ENCODE data around the gene ATP2B3. TPM values are rescaled to one million over a fixed set of nuclear protein-coding genes. Genes with fewer than 3 reads are reported as not detected.

The ATP2B3 gene
- total and polyA plus RNA-seq, 11 donors = 0.12 TPM; not detected in 10

- H3K36me3 ChIP-seq = no peaks in the 10 kb centered on the region
- WGBS, 4 donors = 71 to 80% (median 76%) methylated on average over 7 to 15 of the region's 15 CpGs
- DNase-seq (no peak), ATAC-seq (no peak)
- intact Hi-C loops (cut with DNase I) = no loop called here
- no peaks in the 10 kb centered on the region for H3K9me3 ChIP-seq
- TF ChIP-seq POLR2A (IDR thresholded peaks at IDR 0.05) (no peak), CTCF (IDR thresholded peaks at IDR 0.05) (no peak)
- no peak overlapping the region for H3K27ac ChIP-seq
- peaks cover 0 to 36% (median under 1%) of the 10 kb centered on the region in 9 donors for H3K27me3 ChIP-seq
- H3K4me1 ChIP-seq = no peaks in the 10 kb centered on the region
- no peak overlapping the region for H3K4me3 ChIP-seq
Observed at GRCh38 chrX:153527208-153527607, 9.8 kb downstream of the ATP2B3 start.

- no peaks in the 10 kb centered on the region for H3K4me1 ChIP-seq
- no peaks in the 10 kb centered on the region for H3K9me3 ChIP-seq
- H3K27me3 ChIP-seq = peaks cover 0 to 14% (median 0%) of the 10 kb centered on the region in 9 donors
- no peak overlapping the region for H3K4me3 ChIP-seq
- intact Hi-C loops (cut with DNase I) = loop anchor here in 1 of 10 donors (10.0 kb wide), 1 partner anchor 424 kb away; no protein-coding TSS in a partner anchor
- no peak for ATAC-seq
- TF ChIP-seq CTCF (IDR thresholded peaks at IDR 0.05) (no peak), POLR2A (IDR thresholded peaks at IDR 0.05) (no peak)
- 68 to 81% (median 77%) methylated on average over 18 to 20 of the region's 20 CpGs for WGBS, 4 donors
- no peak overlapping the region for H3K27ac ChIP-seq
- no peaks in the 10 kb centered on the region for H3K36me3 ChIP-seq
- DNase-seq = no peak
Observed at GRCh38 chrX:153530411-153531129, 13.1 kb downstream of the ATP2B3 start.

- WGBS, 4 donors = 74 to 84% (median 77%) methylated on average over 15 of the region's 15 CpGs
Observed at GRCh38 chrX:153533091-153533490, 15.6 kb downstream of the ATP2B3 start.

More at GRCh38 chrX:153533091-153533490, 15.6 kb downstream of the ATP2B3 start:
- H3K27ac ChIP-seq = no peak overlapping the region
- DNase-seq (no peak), ATAC-seq (no peak)
- intact Hi-C loops (cut with DNase I) = loop anchor here in 1 of 10 donors (10.0 kb wide), 1 partner anchor 422 kb away; no protein-coding TSS in a partner anchor
- TF ChIP-seq POLR2A (IDR thresholded peaks at IDR 0.05) = no peak
- no peak for TF ChIP-seq CTCF (IDR thresholded peaks at IDR 0.05)
- H3K9me3 ChIP-seq = no peaks in the 10 kb centered on the region
- H3K4me1 ChIP-seq = no peaks in the 10 kb centered on the region
- H3K36me3 ChIP-seq = no peaks in the 10 kb centered on the region
- H3K4me3 ChIP-seq = no peak overlapping the region
- peaks cover 0 to 2% (median 0%) of the 10 kb centered on the region in 9 donors for H3K27me3 ChIP-seq

Data from heart left ventricle (tissue), 16 donors.